ENCODE results near the gene MTX2.

- TF ChIP-seq CTCF (IDR thresholded peaks at IDR 0.05; ENCODE audit: poor library complexity) (no peak), EZH2phosphoT487 (IDR thresholded peaks at IDR 0.05; ENCODE audit: low read depth, severe bottlenecking, unreplicated experiment) (no peak), EZH2 (IDR thresholded peaks at IDR 0.05; ENCODE audit: borderline replicate concordance) (no peak)
Observed at GRCh38 chr2:176339208-176339607, 70.0 kb downstream of the MTX2 start.

Data from hepatocyte (in vitro differentiated cells).